H54 (cell line): ENCODE results near the gene R3HDM2.

Source experiments
- DNase-seq: peaks from one replicate; pipeline ENCODE4 v3.0.0; 2011; ENCODE audit warnings: low spot score, mixed read lengths; ENCODE audit not compliant: insufficient read length
- FAIRE-seq: peaks from 3 replicates; lab custom pipeline; 2011; peaks lifted over from hg19 to GRCh38; lab: Jason Lieb, UNC
- POLR2A ChIP-seq: IDR thresholded peaks from 2 replicates; pipeline ENCODE4 v1.6.1; 2011; ENCODE audit warnings: low read depth, mild to moderate bottlenecking, low read length

The R3HDM2 gene

GRCh38 chr12:57204454-57204853, 226.4 kb downstream of the R3HDM2 start:
- FAIRE-seq: no peak
- TF ChIP-seq POLR2A: no peak
- DNase-seq: no peak

GRCh38 chr12:57203791-57204190, 227.1 kb downstream of the R3HDM2 start:
- FAIRE-seq (no peak), DNase-seq (no peak)
- no peak for TF ChIP-seq POLR2A
